Measurements from ENCODE around the gene ZNF638.

ZNF638 gene

DNA sequence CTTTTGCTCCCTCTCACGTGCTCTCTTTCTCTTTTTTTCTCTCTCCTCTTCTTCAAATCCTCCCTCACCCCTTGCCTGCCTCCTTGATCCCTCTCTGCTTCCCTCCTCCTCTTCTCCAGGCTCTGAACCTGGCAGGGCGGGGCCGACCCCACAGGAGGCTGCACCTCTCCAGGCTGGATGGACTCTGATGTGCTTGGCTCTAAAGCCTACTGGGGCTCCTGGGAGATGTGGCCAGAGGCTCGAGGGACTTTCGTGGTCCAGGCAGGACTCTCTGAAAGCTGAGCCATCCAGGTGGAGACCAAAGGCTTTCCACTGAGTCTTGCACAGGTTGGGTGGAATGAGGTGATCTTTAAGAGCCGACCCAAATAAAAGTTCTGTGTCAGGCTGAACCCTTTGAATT, 147.2 kb downstream of the ZNF638 start (continued):
- TF ChIP-seq ZNF350 (tag by site-specific recombination; IDR thresholded peaks at IDR 0.05) (no peak), ZEB2 (tag by site-specific recombination; IDR thresholded peaks at IDR 0.05) (no peak), KLF8 (tag by site-specific recombination; IDR thresholded peaks at IDR 0.05) (no peak), ZBTB7A (tag by site-specific recombination; IDR thresholded peaks at IDR 0.05; ENCODE audit: low read depth) (no peak), ZNF174 (tag by site-specific recombination; IDR thresholded peaks at IDR 0.05) (no peak), ZNF354C (tag by site-specific recombination; IDR thresholded peaks at IDR 0.05; ENCODE audit: borderline replicate concordance, low read depth) (no peak)

DNA sequence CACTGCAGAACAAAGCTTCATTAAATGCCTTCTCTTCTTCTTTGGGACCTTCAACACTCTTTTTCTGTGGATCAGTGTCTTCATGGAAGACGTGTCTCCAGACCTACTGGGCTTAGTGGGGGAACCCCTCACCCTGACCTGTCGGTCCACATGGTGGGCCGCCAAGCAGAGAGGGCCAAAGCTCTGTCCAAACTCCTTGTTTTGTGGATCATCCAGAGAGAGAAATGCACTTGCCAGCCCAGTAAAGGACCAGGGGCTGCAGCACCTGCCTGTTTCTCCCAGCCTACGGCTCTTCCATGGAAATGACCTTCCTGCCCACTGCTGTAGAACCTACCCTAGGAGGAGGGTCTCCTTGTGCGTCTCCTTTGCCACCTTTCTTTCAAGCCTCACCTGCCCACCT, 147.7 kb downstream of the ZNF638 start:
- no peaks in the 10 kb centered on the region for H3K4me1 ChIP-seq (ENCODE audit: control insufficient read depth, insufficient read depth, low read length)
- ChIA-PET CTCF (interaction anchor here (0.7 kb wide), 1 partner anchor 147 kb away, joined by 3 read pairs; the partner anchor contains the start of gene ZNF638), POLR2A (no interaction called here)
- no peaks in the 10 kb centered on the region for H3K9me3 ChIP-seq (ENCODE audit: control insufficient read depth, insufficient read depth, low read depth, low read length)
- H3K36me3 ChIP-seq (ENCODE audit: control insufficient read depth in 2 of 2, insufficient read depth in 1 of 2, low read length in 2 of 2) = no peaks in the 10 kb centered on the region
- no peak overlapping the region for H3K27ac ChIP-seq (ENCODE audit: extremely low read depth, low read depth, low read length)
- H3K4me3 ChIP-seq (ENCODE audit: low read depth, low read length) = no peak overlapping the region
- TF ChIP-seq TCF7L2 (IDR thresholded peaks at IDR 0.05; ENCODE audit: borderline replicate concordance, low read depth, low read length) (no peak), ZNF23 (tag by site-specific recombination; IDR thresholded peaks at IDR 0.05; ENCODE audit: borderline replicate concordance) (no peak), ATF2 (tag by site-specific recombination; IDR thresholded peaks at IDR 0.05; ENCODE audit: low read depth) (no peak), ZNF530 (tag by site-specific recombination; IDR thresholded peaks at IDR 0.05; ENCODE audit: low read depth) (no peak), ZNF140 (tag by site-specific recombination; IDR thresholded peaks at IDR 0.05) (no peak), ZNF610 (tag by site-specific recombination; IDR thresholded peaks at IDR 0.05; ENCODE audit: borderline replicate concordance) (no peak), ZSCAN18 (tag by site-specific recombination; IDR thresholded peaks at IDR 0.05) (no peak), ZNF843 (tag by site-specific recombination; IDR thresholded peaks at IDR 0.05) (no peak), ZNF2 (tag by site-specific recombination; IDR thresholded peaks at IDR 0.05) (no peak), ZFHX2 (tag by site-specific recombination; conservative IDR thresholded peaks at IDR 0.05) (no peak), ZNF37A (tag by site-specific recombination; IDR thresholded peaks at IDR 0.05) (no peak), ZBTB11 (tag by site-specific recombination; conservative IDR thresholded peaks at IDR 0.05; ENCODE audit: low read depth) (no peak), ZNF211 (tag by site-specific recombination; IDR thresholded peaks at IDR 0.05; ENCODE audit: low read depth) (no peak)
- TF ChIP-seq, protein P1, sequence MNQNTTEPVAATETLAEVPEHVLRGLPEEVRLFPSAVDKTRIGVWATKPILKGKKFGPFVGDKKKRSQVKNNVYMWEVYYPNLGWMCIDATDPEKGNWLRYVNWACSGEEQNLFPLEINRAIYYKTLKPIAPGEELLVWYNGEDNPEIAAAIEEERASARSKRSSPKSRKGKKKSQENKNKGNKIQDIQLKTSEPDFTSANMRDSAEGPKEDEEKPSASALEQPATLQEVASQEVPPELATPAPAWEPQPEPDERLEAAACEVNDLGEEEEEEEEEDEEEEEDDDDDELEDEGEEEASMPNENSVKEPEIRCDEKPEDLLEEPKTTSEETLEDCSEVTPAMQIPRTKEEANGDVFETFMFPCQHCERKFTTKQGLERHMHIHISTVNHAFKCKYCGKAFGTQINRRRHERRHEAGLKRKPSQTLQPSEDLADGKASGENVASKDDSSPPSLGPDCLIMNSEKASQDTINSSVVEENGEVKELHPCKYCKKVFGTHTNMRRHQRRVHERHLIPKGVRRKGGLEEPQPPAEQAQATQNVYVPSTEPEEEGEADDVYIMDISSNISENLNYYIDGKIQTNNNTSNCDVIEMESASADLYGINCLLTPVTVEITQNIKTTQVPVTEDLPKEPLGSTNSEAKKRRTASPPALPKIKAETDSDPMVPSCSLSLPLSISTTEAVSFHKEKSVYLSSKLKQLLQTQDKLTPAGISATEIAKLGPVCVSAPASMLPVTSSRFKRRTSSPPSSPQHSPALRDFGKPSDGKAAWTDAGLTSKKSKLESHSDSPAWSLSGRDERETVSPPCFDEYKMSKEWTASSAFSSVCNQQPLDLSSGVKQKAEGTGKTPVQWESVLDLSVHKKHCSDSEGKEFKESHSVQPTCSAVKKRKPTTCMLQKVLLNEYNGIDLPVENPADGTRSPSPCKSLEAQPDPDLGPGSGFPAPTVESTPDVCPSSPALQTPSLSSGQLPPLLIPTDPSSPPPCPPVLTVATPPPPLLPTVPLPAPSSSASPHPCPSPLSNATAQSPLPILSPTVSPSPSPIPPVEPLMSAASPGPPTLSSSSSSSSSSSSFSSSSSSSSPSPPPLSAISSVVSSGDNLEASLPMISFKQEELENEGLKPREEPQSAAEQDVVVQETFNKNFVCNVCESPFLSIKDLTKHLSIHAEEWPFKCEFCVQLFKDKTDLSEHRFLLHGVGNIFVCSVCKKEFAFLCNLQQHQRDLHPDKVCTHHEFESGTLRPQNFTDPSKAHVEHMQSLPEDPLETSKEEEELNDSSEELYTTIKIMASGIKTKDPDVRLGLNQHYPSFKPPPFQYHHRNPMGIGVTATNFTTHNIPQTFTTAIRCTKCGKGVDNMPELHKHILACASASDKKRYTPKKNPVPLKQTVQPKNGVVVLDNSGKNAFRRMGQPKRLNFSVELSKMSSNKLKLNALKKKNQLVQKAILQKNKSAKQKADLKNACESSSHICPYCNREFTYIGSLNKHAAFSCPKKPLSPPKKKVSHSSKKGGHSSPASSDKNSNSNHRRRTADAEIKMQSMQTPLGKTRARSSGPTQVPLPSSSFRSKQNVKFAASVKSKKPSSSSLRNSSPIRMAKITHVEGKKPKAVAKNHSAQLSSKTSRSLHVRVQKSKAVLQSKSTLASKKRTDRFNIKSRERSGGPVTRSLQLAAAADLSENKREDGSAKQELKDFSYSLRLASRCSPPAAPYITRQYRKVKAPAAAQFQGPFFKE (tag by site-specific recombination; IDR thresholded peaks at IDR 0.05; ENCODE audit: borderline replicate concordance) = no peak
- TF ChIP-seq, protein P2, sequence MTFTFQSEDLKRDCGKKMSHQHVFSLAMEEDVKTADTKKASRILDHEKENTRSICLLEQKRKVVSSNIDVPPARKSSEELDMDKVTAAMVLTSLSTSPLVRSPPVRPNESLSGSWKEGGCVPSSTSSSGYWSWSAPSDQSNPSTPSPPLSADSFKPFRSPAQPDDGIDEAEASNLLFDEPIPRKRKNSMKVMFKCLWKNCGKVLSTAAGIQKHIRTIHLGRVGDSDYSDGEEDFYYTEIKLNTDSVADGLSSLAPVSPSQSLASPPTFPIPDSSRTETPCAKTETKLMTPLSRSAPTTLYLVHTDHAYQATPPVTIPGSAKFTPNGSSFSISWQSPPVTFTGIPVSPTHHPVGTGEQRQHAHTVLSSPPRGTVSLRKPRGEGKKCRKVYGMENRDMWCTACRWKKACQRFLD (tag by site-specific recombination; IDR thresholded peaks at IDR 0.05) = no peak
- TF ChIP-seq, protein P3, sequence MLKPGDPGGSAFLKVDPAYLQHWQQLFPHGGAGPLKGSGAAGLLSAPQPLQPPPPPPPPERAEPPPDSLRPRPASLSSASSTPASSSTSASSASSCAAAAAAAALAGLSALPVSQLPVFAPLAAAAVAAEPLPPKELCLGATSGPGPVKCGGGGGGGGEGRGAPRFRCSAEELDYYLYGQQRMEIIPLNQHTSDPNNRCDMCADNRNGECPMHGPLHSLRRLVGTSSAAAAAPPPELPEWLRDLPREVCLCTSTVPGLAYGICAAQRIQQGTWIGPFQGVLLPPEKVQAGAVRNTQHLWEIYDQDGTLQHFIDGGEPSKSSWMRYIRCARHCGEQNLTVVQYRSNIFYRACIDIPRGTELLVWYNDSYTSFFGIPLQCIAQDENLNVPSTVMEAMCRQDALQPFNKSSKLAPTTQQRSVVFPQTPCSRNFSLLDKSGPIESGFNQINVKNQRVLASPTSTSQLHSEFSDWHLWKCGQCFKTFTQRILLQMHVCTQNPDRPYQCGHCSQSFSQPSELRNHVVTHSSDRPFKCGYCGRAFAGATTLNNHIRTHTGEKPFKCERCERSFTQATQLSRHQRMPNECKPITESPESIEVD (tag by site-specific recombination; IDR thresholded peaks at IDR 0.05) = no peak
